Measurements from ENCODE around the gene ACTR6. TPM values are rescaled to one million over a fixed set of nuclear protein-coding genes. Genes with fewer than 3 reads are reported as not detected.
A peak's percentile ranks its signal among the peaks of the same experiment; 100 is the strongest.

Gene ACTR6
- total and polyA plus RNA-seq, 2 experiments from 2014 or later: 25.1 to 29.7 TPM

DNA sequence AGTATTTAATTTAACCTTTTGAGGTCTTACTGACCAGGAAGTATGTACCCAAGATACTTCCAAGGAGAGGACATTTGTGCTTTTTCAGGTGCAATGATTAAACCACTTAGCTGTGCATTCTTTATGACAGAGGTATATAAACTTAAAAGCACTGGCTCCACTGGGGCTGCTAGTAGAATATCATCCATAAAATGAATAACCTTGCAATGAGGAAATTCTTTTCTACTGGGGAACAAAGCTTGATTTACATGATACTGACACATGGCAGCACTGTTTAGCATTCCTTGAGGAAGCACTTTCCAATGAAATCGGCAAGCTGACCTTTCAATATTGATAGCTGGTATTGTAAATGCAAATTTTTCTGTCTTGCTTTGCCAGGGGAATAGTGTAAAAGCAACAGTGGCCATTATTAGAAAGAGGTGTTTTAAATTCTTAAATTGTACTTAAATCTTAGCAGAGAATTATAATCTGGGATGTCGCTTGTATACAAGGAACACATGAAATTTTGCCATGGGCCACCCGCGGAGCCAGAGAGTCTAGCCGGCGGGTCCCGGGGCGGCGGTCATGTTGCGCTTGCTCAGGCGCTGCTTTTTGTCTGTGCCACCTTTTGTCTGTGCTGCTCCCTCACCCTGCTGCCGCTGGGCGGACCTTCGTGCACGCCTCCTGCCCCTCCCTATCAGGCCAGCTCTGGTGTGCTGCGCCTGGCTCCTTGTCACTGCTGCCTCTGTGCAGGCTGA is 37.0 kb upstream of the ACTR6 start:
- peak; percentile 81 for DNase-seq
- peak overlapping the region; percentile 77 for H2AFZ ChIP-seq
- H3K4me2 ChIP-seq (ENCODE audit: unreplicated experiment): peak overlapping the region; percentile 66
- H3K4me3 ChIP-seq: peak overlapping the region; percentile 51
- H3K27me3 ChIP-seq (replicated peaks; ENCODE audit: insufficient read depth): no peaks in the 10 kb centered on the region
- no peaks in the 10 kb centered on the region for H4K20me1 ChIP-seq (ENCODE audit: insufficient read depth)
- TF ChIP-seq EZH2phosphoT487 (IDR thresholded peaks at IDR 0.05; ENCODE audit: insufficient read depth, low read depth): no peak
- no peak for TF ChIP-seq EZH2 (IDR thresholded peaks at IDR 0.05; ENCODE audit: insufficient read depth, poor library complexity, severe bottlenecking)
- peaks cover 4% of the 10 kb centered on the region; the same call in 1 of the 2 replicates for H3K4me1 ChIP-seq (ENCODE audit: insufficient read depth)
- H3K27ac ChIP-seq: no peak overlapping the region
- H3K9me2 ChIP-seq (ENCODE audit: insufficient read depth): no peaks in the 10 kb centered on the region
- WGBS, 2 experiments (ENCODE audit: low coverage in 1 of 2, low lambda C conversion rate in 2 of 2, missing lambda C conversion rate in 2 of 2): 3% methylated on average over 16 of the region's 16 CpGs
- in situ Hi-C loops (cut with MboI): no loop called here
- H3F3A ChIP-seq (ENCODE audit: insufficient read depth): no peaks in the 10 kb centered on the region
- H3K9ac ChIP-seq: peak overlapping the region; percentile 17; the same call in 1 of the 2 replicates
- no peaks in the 10 kb centered on the region for H3K79me2 ChIP-seq (ENCODE audit: insufficient read depth)
- no peaks in the 10 kb centered on the region for H3K9me3 ChIP-seq (ENCODE audit: low read depth)
- no peaks in the 10 kb centered on the region for H3K36me3 ChIP-seq (ENCODE audit: low read depth)

- Histone ChIP-seq H3K36me3 (ENCODE audit: low read depth) (no peaks in the 10 kb centered on the region), H3K4me3 (peak overlapping the region; percentile 51), H3K27me3 (replicated peaks; ENCODE audit: insufficient read depth) (no peaks in the 10 kb centered on the region), H3K27ac (no peak overlapping the region), H3K9me3 (ENCODE audit: low read depth) (no peaks in the 10 kb centered on the region), H3K4me2 (ENCODE audit: unreplicated experiment) (peak overlapping the region; percentile 66), H3K9me2 (ENCODE audit: insufficient read depth) (no peaks in the 10 kb centered on the region), H4K20me1 (ENCODE audit: insufficient read depth) (no peaks in the 10 kb centered on the region), H3K4me1 (ENCODE audit: insufficient read depth) (peaks cover 4% of the 10 kb centered on the region; the same call in 1 of the 2 replicates), H3F3A (ENCODE audit: insufficient read depth) (no peaks in the 10 kb centered on the region), H3K9ac (0 out of 2 replicates have a peak overlapping the region, but pooled peaks have one; percentile 17), H3K79me2 (ENCODE audit: insufficient read depth) (no peaks in the 10 kb centered on the region), H2AFZ (peak overlapping the region; percentile 77)
- WGBS, 2 experiments (ENCODE audit: low coverage in 1 of 2, low lambda C conversion rate in 2 of 2, missing lambda C conversion rate in 2 of 2): 55 to 58% methylated on average over 7 of the region's 7 CpGs
- TF ChIP-seq EZH2phosphoT487 (IDR thresholded peaks at IDR 0.05; ENCODE audit: insufficient read depth, low read depth): no peak
- TF ChIP-seq EZH2 (IDR thresholded peaks at IDR 0.05; ENCODE audit: insufficient read depth, poor library complexity, severe bottlenecking): no peak
- no peak for DNase-seq
- in situ Hi-C loops (cut with MboI): no loop called here
Observed at GRCh38 chr12:100164153-100164704, 36.4 kb upstream of the ACTR6 start.

DNA sequence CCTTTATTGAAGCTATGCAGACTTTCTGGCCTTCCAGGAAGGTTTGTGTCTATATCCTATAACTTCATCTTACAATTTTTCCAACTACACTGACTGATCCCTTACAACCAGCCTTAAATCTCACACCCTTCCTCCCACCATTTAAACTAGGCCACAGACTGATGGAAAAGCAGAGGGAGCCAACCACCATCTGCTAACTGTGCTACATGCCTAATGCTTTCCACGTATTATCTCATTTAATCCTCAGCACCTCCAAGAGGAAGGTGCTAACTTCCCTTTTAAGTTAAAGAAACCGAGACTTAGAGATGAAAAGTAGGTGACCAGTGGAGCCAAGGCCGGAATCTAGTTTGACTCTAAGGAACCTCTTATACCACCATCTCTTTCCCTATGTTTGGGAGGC is 35.3 kb upstream of the ACTR6 start:
- H3K4me1 ChIP-seq (ENCODE audit: insufficient read depth): peaks cover 4% of the 10 kb centered on the region; the same call in 1 of the 2 replicates
- no peaks in the 10 kb centered on the region for H3K9me3 ChIP-seq (ENCODE audit: low read depth)
- no peaks in the 10 kb centered on the region for H3K36me3 ChIP-seq (ENCODE audit: low read depth)
- WGBS, 2 experiments (ENCODE audit: low coverage in 1 of 2, low lambda C conversion rate in 2 of 2, missing lambda C conversion rate in 2 of 2): 74 to 82% methylated on average over 3 of the region's 3 CpGs
- TF ChIP-seq EZH2phosphoT487 (IDR thresholded peaks at IDR 0.05; ENCODE audit: insufficient read depth, low read depth) (no peak), EZH2 (IDR thresholded peaks at IDR 0.05; ENCODE audit: insufficient read depth, poor library complexity, severe bottlenecking) (no peak)
- DNase-seq: no peak
- H3K27ac ChIP-seq: no peak overlapping the region
- no peaks in the 10 kb centered on the region for H3F3A ChIP-seq (ENCODE audit: insufficient read depth)
- no peaks in the 10 kb centered on the region for H4K20me1 ChIP-seq (ENCODE audit: insufficient read depth)
- no peaks in the 10 kb centered on the region for H3K79me2 ChIP-seq (ENCODE audit: insufficient read depth)
- in situ Hi-C loops (cut with MboI): no loop called here
- no peak overlapping the region for H3K4me3 ChIP-seq
- no peak overlapping the region for H3K9ac ChIP-seq
- no peaks in the 10 kb centered on the region for H3K9me2 ChIP-seq (ENCODE audit: insufficient read depth)
- H3K4me2 ChIP-seq (ENCODE audit: unreplicated experiment): no peak overlapping the region
- no peaks in the 10 kb centered on the region for H3K27me3 ChIP-seq (replicated peaks; ENCODE audit: insufficient read depth)
- no peak overlapping the region for H2AFZ ChIP-seq

DNA sequence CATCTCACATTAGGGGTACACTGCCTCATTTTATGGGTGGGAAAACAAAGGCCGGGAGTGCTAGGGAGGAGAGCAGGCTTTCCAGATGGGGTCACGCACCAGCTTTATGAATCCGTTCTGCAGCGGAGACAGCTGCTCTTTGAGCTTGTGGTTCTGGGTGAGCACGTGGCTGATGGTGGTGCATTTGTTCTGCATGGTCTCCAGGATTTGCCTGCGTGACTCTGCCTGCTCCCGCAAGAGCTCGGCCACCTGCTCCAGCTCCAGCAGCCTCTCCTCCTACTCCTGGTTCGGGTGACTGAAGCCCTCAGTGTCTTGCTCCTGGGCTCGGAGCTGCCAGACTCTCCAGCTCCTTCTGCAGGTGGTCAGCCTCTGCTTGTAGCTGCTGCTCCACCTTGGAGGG is 34.4 kb upstream of the ACTR6 start:
- peaks cover 4% of the 10 kb centered on the region; the same call in 1 of the 2 replicates for H3K4me1 ChIP-seq (ENCODE audit: insufficient read depth)
- H3K27me3 ChIP-seq (replicated peaks; ENCODE audit: insufficient read depth): no peaks in the 10 kb centered on the region
- WGBS, 2 experiments (ENCODE audit: low coverage in 1 of 2, low lambda C conversion rate in 2 of 2, missing lambda C conversion rate in 2 of 2): 75 to 79% methylated on average over 10 of the region's 10 CpGs
- no peak overlapping the region for H3K4me3 ChIP-seq
- TF ChIP-seq EZH2phosphoT487 (IDR thresholded peaks at IDR 0.05; ENCODE audit: insufficient read depth, low read depth): no peak
- TF ChIP-seq EZH2 (IDR thresholded peaks at IDR 0.05; ENCODE audit: insufficient read depth, poor library complexity, severe bottlenecking): no peak
- H3K9me2 ChIP-seq (ENCODE audit: insufficient read depth): no peaks in the 10 kb centered on the region
- no peaks in the 10 kb centered on the region for H3F3A ChIP-seq (ENCODE audit: insufficient read depth)
- no peaks in the 10 kb centered on the region for H4K20me1 ChIP-seq (ENCODE audit: insufficient read depth)
- H3K9me3 ChIP-seq (ENCODE audit: low read depth): no peaks in the 10 kb centered on the region
- in situ Hi-C loops (cut with MboI): no loop called here
- no peaks in the 10 kb centered on the region for H3K36me3 ChIP-seq (ENCODE audit: low read depth)
- H2AFZ ChIP-seq: no peak overlapping the region
- H3K4me2 ChIP-seq (ENCODE audit: unreplicated experiment): no peak overlapping the region
- no peak for DNase-seq
- no peak overlapping the region for H3K27ac ChIP-seq
- H3K9ac ChIP-seq: no peak overlapping the region
- H3K79me2 ChIP-seq (ENCODE audit: insufficient read depth): no peaks in the 10 kb centered on the region

All from GM23248 (cell line).